ENCODE data around the gene BACH1. TPM values are rescaled to one million over a fixed set of nuclear protein-coding genes. Genes with fewer than 3 reads are reported as not detected.
"Not testable (repeated sequence)": the region's sequence is repeated elsewhere in the genome, so short reads cannot be mapped to it uniquely, and the experiment has no call there.

The BACH1 gene
- polyA plus RNA-seq, 1 experiment = 72.2 TPM

DNA sequence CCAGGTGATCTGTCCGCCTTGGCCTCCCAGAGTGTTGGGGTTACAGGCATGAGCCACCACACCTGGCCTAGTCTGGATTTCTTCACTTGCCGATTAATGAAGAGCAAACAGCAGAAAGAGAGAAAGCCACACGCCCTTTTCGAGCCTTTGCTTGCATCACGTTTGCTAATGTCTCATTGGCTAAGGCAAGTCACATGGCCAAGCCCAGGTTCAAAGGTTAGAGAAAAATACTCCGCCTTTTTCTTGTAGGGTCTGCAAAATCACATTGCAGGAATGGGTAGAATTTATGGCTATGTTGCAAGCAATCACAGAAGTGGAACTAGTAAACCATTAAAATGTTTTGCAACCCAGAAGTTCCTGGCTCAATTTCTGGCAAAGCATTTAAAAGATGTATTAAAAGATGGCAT, 26.8 kb upstream of the BACH1 start:
- Histone ChIP-seq H3K9me3 (ENCODE audit: control insufficient read depth, insufficient read depth, low read length) (no peaks in the 10 kb centered on the region), H3K27ac (ENCODE audit: low read depth, low read length) (no peak overlapping the region), H3K27me3 (ENCODE audit: control insufficient read depth, insufficient read depth, low read length) (no peaks in the 10 kb centered on the region), H3K4me3 (ENCODE audit: low read depth, low read length) (no peak overlapping the region)
- TF ChIP-seq, protein P1, sequence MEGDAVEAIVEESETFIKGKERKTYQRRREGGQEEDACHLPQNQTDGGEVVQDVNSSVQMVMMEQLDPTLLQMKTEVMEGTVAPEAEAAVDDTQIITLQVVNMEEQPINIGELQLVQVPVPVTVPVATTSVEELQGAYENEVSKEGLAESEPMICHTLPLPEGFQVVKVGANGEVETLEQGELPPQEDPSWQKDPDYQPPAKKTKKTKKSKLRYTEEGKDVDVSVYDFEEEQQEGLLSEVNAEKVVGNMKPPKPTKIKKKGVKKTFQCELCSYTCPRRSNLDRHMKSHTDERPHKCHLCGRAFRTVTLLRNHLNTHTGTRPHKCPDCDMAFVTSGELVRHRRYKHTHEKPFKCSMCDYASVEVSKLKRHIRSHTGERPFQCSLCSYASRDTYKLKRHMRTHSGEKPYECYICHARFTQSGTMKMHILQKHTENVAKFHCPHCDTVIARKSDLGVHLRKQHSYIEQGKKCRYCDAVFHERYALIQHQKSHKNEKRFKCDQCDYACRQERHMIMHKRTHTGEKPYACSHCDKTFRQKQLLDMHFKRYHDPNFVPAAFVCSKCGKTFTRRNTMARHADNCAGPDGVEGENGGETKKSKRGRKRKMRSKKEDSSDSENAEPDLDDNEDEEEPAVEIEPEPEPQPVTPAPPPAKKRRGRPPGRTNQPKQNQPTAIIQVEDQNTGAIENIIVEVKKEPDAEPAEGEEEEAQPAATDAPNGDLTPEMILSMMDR (IDR thresholded peaks at IDR 0.05; ENCODE audit: low read depth, low read length) = no peak
- DNase-seq (ENCODE audit: low read depth, low spot score) = no peak
- ChIA-PET CTCF (no interaction called here), POLR2A (no interaction called here)

DNA sequence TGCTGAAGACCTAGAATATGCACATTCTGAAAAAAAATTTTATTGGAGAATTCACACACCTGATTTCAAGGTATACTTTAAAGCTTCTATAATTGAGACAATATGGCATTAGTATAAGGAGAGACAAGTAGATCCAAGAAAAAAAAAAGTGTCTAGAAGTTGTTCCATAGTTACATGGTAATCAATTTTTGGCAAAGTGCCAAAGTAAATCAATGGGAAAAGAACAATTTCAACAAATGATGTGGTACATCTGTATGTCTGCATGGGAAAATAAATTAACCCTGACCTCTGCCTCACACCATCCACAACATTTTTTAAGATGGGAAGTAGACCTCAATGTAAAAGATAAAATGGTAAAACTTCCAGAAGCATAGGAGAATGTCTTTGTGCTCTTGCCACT, 21.3 kb upstream of the BACH1 start:
- no peak for DNase-seq (ENCODE audit: low read depth, low spot score)
- CTCF ChIA-PET = no interaction called here
- no peaks in the 10 kb centered on the region for H3K9me3 ChIP-seq (ENCODE audit: control insufficient read depth, insufficient read depth, low read length)
- POLR2A ChIA-PET = no interaction called here
- no peak overlapping the region for H3K4me3 ChIP-seq (ENCODE audit: low read depth, low read length)
- no peaks in the 10 kb centered on the region for H3K27me3 ChIP-seq (ENCODE audit: control insufficient read depth, insufficient read depth, low read length)
- no peak overlapping the region for H3K27ac ChIP-seq (ENCODE audit: low read depth, low read length)
- TF ChIP-seq, protein P1 (IDR thresholded peaks at IDR 0.05; ENCODE audit: low read depth, low read length) = no peak

DNA sequence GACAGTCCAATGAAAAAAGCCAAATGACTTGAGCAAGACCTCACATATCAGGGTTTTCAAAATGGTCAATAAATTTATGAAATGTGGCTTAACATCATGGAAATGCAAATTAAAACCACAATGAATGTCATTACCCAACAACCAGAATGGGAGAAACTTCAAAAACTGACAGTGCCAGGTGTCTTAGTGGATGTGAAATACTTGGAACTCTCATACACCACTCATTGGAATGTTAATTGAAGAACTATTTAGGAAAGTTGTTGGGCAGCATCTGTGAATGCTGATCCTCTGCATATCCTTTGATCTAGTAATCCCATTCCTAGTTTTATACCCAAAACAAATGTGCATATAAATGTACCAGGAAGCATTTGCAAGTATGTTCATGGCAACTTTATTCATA, 19.2 kb upstream of the BACH1 start:
- ChIA-PET POLR2A (no interaction called here), CTCF (no interaction called here)
- H3K4me3 ChIP-seq (ENCODE audit: low read depth, low read length) = no peak overlapping the region
- TF ChIP-seq, protein P1 (IDR thresholded peaks at IDR 0.05; ENCODE audit: low read depth, low read length) = no peak
- no peaks in the 10 kb centered on the region for H3K9me3 ChIP-seq (ENCODE audit: control insufficient read depth, insufficient read depth, low read length)
- no peaks in the 10 kb centered on the region for H3K27me3 ChIP-seq (ENCODE audit: control insufficient read depth, insufficient read depth, low read length)
- no peak for DNase-seq (ENCODE audit: low read depth, low spot score)
- no peak overlapping the region for H3K27ac ChIP-seq (ENCODE audit: low read depth, low read length)

DNA sequence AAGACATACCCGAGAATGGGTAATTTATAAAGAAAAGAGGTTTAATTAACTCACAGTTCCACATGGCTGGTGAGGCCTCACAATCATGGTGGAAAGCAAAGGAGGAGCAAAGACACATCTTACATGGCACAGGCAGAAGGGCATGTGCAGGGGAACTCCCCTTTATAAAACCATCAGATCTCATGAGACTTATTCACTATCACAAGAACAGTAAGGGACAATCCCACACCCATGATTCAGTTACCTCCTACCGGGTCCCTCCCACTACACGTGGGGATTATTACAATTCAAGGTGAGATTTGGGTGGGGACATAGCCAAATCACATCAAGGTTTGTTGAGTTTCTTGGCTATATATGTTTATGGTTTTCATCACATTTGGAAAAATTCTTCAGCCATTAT, 16.9 kb upstream of the BACH1 start:
- H3K9me3 ChIP-seq (ENCODE audit: control insufficient read depth, insufficient read depth, low read length); H3K27me3 ChIP-seq (ENCODE audit: control insufficient read depth, insufficient read depth, low read length); POLR2A ChIA-PET; DNase-seq (ENCODE audit: low read depth, low spot score); CTCF ChIA-PET; H3K4me3 ChIP-seq (ENCODE audit: low read depth, low read length); H3K27ac ChIP-seq (ENCODE audit: low read depth, low read length): not testable (repeated sequence)

DNA sequence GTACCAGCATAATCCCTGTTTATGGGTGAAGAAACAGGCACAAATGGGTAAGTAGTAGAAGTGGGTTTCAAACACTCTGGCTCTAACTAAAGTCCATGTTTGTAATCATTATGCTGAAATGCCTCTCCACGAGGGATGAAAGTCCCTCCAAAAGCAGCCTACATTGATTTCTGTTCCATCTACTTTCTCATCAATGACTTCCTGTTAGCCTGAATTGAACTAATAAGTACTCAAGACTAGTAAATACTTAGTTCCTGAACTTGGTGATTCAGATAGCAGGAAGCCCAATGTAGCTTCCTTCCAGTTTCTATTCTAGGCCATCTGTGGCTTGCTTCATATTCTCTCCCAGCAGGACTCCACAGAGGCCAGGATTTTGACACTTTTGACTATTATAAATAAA, 11.3 kb upstream of the BACH1 start:
- Histone ChIP-seq H3K4me3 (ENCODE audit: low read depth, low read length) (no peak overlapping the region), H3K27me3 (ENCODE audit: control insufficient read depth, insufficient read depth, low read length) (no peaks in the 10 kb centered on the region), H3K27ac (ENCODE audit: low read depth, low read length) (no peak overlapping the region), H3K9me3 (ENCODE audit: control insufficient read depth, insufficient read depth, low read length) (no peaks in the 10 kb centered on the region; the same call in 1 of the 2 replicates)
- CTCF ChIA-PET = interaction anchor here (0.8 kb wide), 1 partner anchor 11 kb away, joined by 3 read pairs; no protein-coding TSS in a partner anchor
- TF ChIP-seq, protein P1 (IDR thresholded peaks at IDR 0.05; ENCODE audit: low read depth, low read length) = no peak
- POLR2A ChIA-PET = no interaction called here
- no peak for DNase-seq (ENCODE audit: low read depth, low spot score)

DNA sequence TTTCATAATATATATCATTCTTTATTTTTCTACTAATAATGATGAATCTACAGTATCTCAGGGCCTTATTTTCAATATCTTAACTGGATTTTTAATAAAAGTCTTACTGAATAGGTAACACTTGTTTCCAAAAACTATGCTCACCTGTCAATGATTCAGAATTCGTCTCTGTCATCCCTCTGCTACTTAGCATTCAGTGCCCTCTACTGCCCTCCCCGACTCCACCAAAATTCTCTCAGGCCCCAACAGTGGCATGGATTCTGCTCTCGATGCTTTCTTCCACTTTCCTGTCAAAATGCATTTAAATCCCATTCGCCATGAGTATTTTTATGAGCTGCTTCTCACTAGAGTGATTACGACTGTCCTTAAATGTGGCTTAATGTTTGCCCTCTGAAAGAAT, 10.5 kb upstream of the BACH1 start:
- POLR2A ChIA-PET = no interaction called here
- Histone ChIP-seq H3K27me3 (ENCODE audit: control insufficient read depth, insufficient read depth, low read length) (no peaks in the 10 kb centered on the region), H3K27ac (ENCODE audit: low read depth, low read length) (no peak overlapping the region), H3K4me3 (ENCODE audit: low read depth, low read length) (no peak overlapping the region), H3K9me3 (ENCODE audit: control insufficient read depth, insufficient read depth, low read length) (no peaks in the 10 kb centered on the region; the same call in 1 of the 2 replicates)
- CTCF ChIA-PET = interaction anchor here (2.2 kb wide), 1 partner anchor 124 kb away, joined by 7 read pairs; no protein-coding TSS in a partner anchor
- DNase-seq (ENCODE audit: low read depth, low spot score) = no peak
- TF ChIP-seq, protein P1 (IDR thresholded peaks at IDR 0.05; ENCODE audit: low read depth, low read length) = no peak
